GM12878 (cell line): ENCODE data around the gene MST1R.

Experiments
- BCLAF1 ChIP-seq: fragments of 450-650 bp; IDR thresholded peaks from 2 replicates; pipeline ENCODE4 v1.6.1; 2017; ENCODE audit warnings: antibody characterized with exemption, mild to moderate bottlenecking, moderate library complexity
- CREB1 ChIP-seq: IDR thresholded peaks from 2 replicates; pipeline ENCODE4 v1.6.1; 2012; ENCODE audit warnings: low read depth, mild to moderate bottlenecking, inconsistent platforms
- CREM ChIP-seq: IDR thresholded peaks from 2 replicates; pipeline ENCODE4 v1.6.1; 2014; ENCODE audit warnings: antibody characterized with exemption, low read depth
- CTCF ChIP-seq, 3 experiments: IDR thresholded peaks in 2 of 3; conservative IDR thresholded peaks in 1 of 3; 2 replicates each; pipeline ENCODE4 v1.5.1; 2011; ENCODE audit warnings: low read depth in 3 of 3, low read length in 3 of 3, mild to moderate bottlenecking in 3 of 3, control low read depth in 2 of 3, moderate library complexity in 2 of 3, inconsistent platforms in 1 of 3, mixed read lengths in 1 of 3; ENCODE audit not compliant: control insufficient read depth in 2 of 3, insufficient read depth in 1 of 3; ENCODE audit errors: extremely low read depth in 1 of 3
- FOXM1 ChIP-seq: IDR thresholded peaks from 2 replicates; pipeline ENCODE4 v1.6.1; 2012; ENCODE audit warnings: low read depth, mild to moderate bottlenecking, inconsistent platforms, low read length, moderate library complexity
- GABPA ChIP-seq: IDR thresholded peaks from 2 replicates; pipeline ENCODE4 v1.6.1; 2014; ENCODE audit warnings: antibody characterized with exemption, low read depth, mild to moderate bottlenecking, inconsistent platforms
- POLR2A ChIP-seq: IDR thresholded peaks from 2 replicates; pipeline ENCODE4 v1.6.1; 2011; ENCODE audit warnings: low read depth, mild to moderate bottlenecking, low read length
- REST ChIP-seq: IDR thresholded peaks from 2 replicates; pipeline ENCODE4 v1.6.1; 2012; ENCODE audit warnings: mild to moderate bottlenecking, low read depth, low read length
- ZNF24 ChIP-seq: fragments of 450-650 bp; IDR thresholded peaks from 2 replicates; pipeline ENCODE4 v1.6.1; 2017; ENCODE audit warnings: antibody characterized with exemption, mild to moderate bottlenecking

- TF ChIP-seq CREB1 (no peak), REST (no peak), CTCF (IDR thresholded peaks at IDR 0.05 in 2 of 3, conservative IDR thresholded peaks at IDR 0.05 in 1 of 3; ENCODE audit: control insufficient read depth in 2 of 3, extremely low read depth in 1 of 3, insufficient read depth in 1 of 3, low read depth in 3 of 3, low read length in 3 of 3) (no peak), CREM (no peak), GABPA (no peak), POLR2A (no peak), FOXM1 (no peak), BCLAF1 (no peak), ZNF24 (no peak)
These were observed 43.9 kb downstream of the MST1R start for GRCh38 chr3:49859576-49860305.
